BLaER1 treated with 17β-estradiol and CSF1 and Interleukin-3, amounts not matched to agents 10 nM and 100 nM (cell line): ENCODE results near the gene ERC1.

ENCODE experiments used
- H3K27ac ChIP-seq, 11 experiments: shearing (Covaris generic); formaldehyde crosslinking; 2 replicates each; pipeline ENCODE4 v1.8.1; 2022
- H3K27me3 ChIP-seq, 11 experiments: shearing (Covaris generic); formaldehyde crosslinking; 2 replicates each; pipeline ENCODE4 v1.8.1; 2022
- H3K36me3 ChIP-seq, 11 experiments: shearing (Covaris generic); formaldehyde crosslinking; 2 replicates each; pipeline ENCODE4 v1.8.1; 2022
- H3K4me1 ChIP-seq, 10 experiments: shearing (Covaris generic); formaldehyde crosslinking; 2 replicates each; pipeline ENCODE4 v1.8.1; 2022
- H3K4me2 ChIP-seq, 11 experiments: shearing (Covaris generic); formaldehyde crosslinking; 2 replicates each; pipeline ENCODE4 v1.8.1; 2022
- H3K4me3 ChIP-seq, 10 experiments: shearing (Covaris generic); formaldehyde crosslinking; 2 replicates each; pipeline ENCODE4 v1.8.1; 2022
- H3K9ac ChIP-seq, 11 experiments: shearing (Covaris generic); formaldehyde crosslinking; 2 replicates each; pipeline ENCODE4 v1.8.1; 2022
- H3K9me3 ChIP-seq, 11 experiments: shearing (Covaris generic); formaldehyde crosslinking; replicated peaks in 1 of 11; 2 replicates each; pipeline ENCODE4 v1.8.1; 2022
- H4K20me1 ChIP-seq, 11 experiments: shearing (Covaris generic); formaldehyde crosslinking; 2 replicates each; pipeline ENCODE4 v1.8.1; 2022
- Cebpa-rat ChIP-seq, 11 experiments: shearing (Covaris generic); IDR thresholded peaks; 2 replicates each; pipeline ENCODE4 v1.8.1; 2022

Gene ERC1

DNA sequence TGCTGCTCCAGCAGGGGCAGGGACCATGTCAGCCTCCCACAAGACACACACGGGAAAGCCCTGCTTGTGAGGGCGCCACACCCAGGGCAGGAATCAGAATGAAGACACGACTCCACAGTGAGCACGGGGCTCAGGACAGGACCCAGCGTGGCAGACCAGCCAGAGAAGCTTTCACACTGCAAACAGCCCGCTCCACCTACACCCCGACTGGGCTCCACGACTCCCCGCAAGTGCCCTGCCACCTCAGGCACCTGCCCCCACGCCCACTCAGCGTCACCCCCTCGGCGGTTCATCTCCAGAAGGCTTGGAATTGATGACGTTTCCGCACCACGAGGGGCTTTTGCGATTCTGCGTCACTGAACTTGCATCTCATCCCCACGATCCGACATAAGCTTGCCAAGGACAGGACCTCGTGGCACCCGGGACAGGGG is 512.3 kb downstream of the ERC1 start:
- Histone ChIP-seq H3K4me3 (no peak overlapping the region), H3K36me3 (no peaks in the 10 kb centered on the region), H3K9me3 (peaks cover 0 to 6% (median 0%) of the 10 kb centered on the region in 11 experiments; a peak in 3 of 22 replicates), H3K4me1 (peaks cover 26 to 58% (median 45%) of the 10 kb centered on the region in 10 experiments), H3K27me3 (peaks cover 0 to 31% (median 4%) of the 10 kb centered on the region in 11 experiments; a peak in 9 of 22 replicates), H3K4me2 (peak overlapping the region; percentile 74 to 96 (median 87); a peak in 21 of 22 replicates), H3K27ac (no peak overlapping the region), H3K9ac (no peak overlapping the region), H4K20me1 (peaks cover 0 to 11% (median 0%) of the 10 kb centered on the region in 11 experiments; a peak in 2 of 22 replicates)
- no peak for TF ChIP-seq Cebpa-rat (IDR thresholded peaks at IDR 0.05)

DNA sequence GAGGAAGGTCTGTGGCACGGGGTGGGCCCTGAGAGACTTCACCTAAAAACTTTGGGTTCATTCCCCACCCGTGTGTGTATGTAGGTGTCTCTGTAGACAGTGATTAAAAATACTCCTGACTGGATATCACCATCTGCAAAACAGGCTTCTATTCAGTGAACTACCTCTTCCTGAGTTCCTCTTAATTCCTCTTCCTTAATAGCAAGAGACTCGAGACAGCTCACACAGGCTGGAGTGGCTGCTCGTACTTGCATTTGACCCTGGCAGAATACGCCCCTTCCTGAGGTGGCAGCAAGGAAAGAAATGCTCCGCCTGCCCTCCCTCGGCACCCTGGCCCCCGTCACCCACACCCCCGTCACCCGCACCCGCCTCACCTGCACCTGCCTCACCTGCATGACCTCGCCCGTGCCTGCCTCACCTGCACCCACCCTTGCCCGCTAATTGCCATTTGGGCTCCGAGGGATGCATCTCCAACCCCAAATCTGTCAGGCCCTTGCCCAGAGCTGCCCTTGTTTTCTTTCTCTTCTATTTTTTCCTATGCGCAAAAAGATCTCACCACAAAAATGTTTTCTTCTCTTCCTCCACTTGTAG is 513.4 kb downstream of the ERC1 start:
- TF ChIP-seq Cebpa-rat (IDR thresholded peaks at IDR 0.05): no peak
- Histone ChIP-seq H3K27ac (no peak overlapping the region), H3K27me3 (peaks cover 0 to 31% (median 4%) of the 10 kb centered on the region in 11 experiments; a peak in 9 of 22 replicates), H3K4me1 (peaks cover 26 to 48% (median 43%) of the 10 kb centered on the region in 10 experiments), H3K4me3 (peak overlapping the region in 9 of 10 experiments; percentile 5 to 65 (median 45); a peak in 14 of 20 replicates), H3K9me3 (peaks cover 0 to 6% (median 0%) of the 10 kb centered on the region in 11 experiments; a peak in 2 of 22 replicates), H3K4me2 (peak overlapping the region; percentile 74 to 96 (median 87)), H3K36me3 (no peaks in the 10 kb centered on the region), H3K9ac (peak overlapping the region in 3 of 11 experiments; percentile 7 to 42 (median 31); a peak in 3 of 22 replicates), H4K20me1 (peaks cover 0 to 7% (median 0%) of the 10 kb centered on the region in 11 experiments; a peak in 1 of 22 replicates)

DNA sequence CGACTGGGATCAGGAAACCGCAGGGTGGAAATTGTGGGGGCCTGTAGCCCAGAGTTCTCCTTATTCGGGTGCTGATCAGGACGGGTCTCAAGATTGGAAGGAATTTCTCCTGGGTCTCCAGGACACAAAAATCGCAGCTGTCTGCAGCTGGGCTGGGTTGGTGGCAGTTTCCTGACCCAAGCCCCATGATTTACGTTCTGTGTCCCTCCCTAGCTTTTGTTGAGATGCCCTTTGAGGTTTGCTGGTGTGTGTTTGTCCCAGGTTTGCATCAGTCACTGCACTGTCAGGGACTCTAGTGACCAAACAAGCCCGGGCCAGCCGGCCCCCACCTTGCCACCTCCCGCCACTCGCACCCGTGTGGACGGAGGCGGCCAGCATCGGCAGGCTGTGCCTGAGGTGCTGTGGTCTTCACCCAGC is 513.9 kb downstream of the ERC1 start:
- Histone ChIP-seq H3K9me3 (peaks cover 0 to 6% (median 0%) of the 10 kb centered on the region in 11 experiments; a peak in 2 of 22 replicates), H4K20me1 (peaks cover 0 to 7% (median 0%) of the 10 kb centered on the region in 11 experiments; a peak in 1 of 22 replicates), H3K9ac (peak overlapping the region in 3 of 11 experiments; percentile 7 to 42 (median 31); a peak in 2 of 22 replicates), H3K4me3 (peak overlapping the region in 9 of 10 experiments; percentile 5 to 65 (median 45); a peak in 11 of 20 replicates), H3K36me3 (no peaks in the 10 kb centered on the region), H3K27ac (no peak overlapping the region), H3K4me1 (peaks cover 25 to 47% (median 40%) of the 10 kb centered on the region in 10 experiments), H3K27me3 (peaks cover 0 to 31% (median 4%) of the 10 kb centered on the region in 11 experiments; a peak in 9 of 22 replicates), H3K4me2 (peak overlapping the region; percentile 74 to 96 (median 87))
- no peak for TF ChIP-seq Cebpa-rat (IDR thresholded peaks at IDR 0.05)

DNA sequence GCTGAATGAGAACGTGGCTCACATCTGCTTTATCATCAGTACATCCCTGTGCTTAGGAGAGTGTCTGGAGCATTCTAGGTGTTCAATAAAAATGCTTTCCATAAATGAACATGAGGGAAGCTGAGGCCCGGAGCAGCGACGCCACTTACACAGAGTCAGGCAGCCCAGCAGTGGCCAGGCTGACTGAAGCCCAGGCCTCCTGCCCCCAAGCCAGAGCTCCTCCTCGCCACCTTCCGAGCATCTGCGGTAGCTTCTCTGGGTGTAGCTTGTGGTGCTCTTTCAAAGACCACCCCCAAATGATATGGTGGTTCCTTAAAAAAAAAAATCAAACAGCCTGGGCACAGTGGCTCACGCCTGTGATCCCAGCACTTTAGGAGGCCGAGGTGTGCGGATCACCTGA is 514.6 kb downstream of the ERC1 start:
- Histone ChIP-seq H3K4me2 (0 out of 22 replicates have a peak overlapping the region, but pooled peaks of 3 of the 11 experiments have one; percentile 75 to 93 (median 87)), H4K20me1 (peaks cover 0 to 7% (median 0%) of the 10 kb centered on the region in 11 experiments; a peak in 1 of 22 replicates), H3K9me3 (peaks cover 0 to 6% (median 0%) of the 10 kb centered on the region in 11 experiments; a peak in 2 of 22 replicates), H3K4me1 (peaks cover 18 to 41% (median 35%) of the 10 kb centered on the region in 10 experiments), H3K27ac (no peak overlapping the region), H3K9ac (no peak overlapping the region), H3K27me3 (peaks cover 0 to 31% (median 4%) of the 10 kb centered on the region in 11 experiments; a peak in 9 of 22 replicates), H3K4me3 (no peak overlapping the region), H3K36me3 (no peaks in the 10 kb centered on the region)
- no peak for TF ChIP-seq Cebpa-rat (IDR thresholded peaks at IDR 0.05)

DNA sequence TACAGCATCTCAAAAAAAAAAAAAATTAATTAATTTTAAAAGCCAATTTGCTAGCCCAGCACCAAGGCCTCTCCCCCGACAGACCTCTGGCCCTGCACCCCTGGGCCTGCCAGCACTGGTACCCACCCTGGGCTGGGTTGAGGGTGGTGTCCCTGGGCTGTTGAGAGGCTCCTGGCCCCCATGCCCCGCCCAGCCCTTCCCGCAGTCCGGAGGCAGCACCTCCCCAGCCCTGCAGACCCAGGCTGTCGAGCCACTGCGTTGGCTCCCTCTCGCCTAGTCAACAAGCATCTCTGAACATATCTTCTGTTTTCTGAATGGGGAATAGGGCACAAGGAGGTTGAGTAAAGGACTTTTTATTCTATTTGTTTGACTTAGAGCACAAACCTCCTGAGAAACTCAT is 516.3 kb downstream of the ERC1 start:
- Histone ChIP-seq H3K4me2 (no peak overlapping the region), H3K27ac (no peak overlapping the region), H3K9ac (no peak overlapping the region), H3K36me3 (no peaks in the 10 kb centered on the region), H3K9me3 (peaks cover 0 to 6% (median 0%) of the 10 kb centered on the region in 11 experiments; a peak in 2 of 22 replicates), H3K4me3 (no peak overlapping the region), H3K27me3 (peaks cover 0 to 29% (median 4%) of the 10 kb centered on the region in 11 experiments; a peak in 9 of 22 replicates), H4K20me1 (peaks cover 0 to 7% (median 0%) of the 10 kb centered on the region in 11 experiments; a peak in 1 of 22 replicates), H3K4me1 (peaks cover 18 to 30% (median 25%) of the 10 kb centered on the region in 10 experiments)
- TF ChIP-seq Cebpa-rat (IDR thresholded peaks at IDR 0.05): no peak

DNA sequence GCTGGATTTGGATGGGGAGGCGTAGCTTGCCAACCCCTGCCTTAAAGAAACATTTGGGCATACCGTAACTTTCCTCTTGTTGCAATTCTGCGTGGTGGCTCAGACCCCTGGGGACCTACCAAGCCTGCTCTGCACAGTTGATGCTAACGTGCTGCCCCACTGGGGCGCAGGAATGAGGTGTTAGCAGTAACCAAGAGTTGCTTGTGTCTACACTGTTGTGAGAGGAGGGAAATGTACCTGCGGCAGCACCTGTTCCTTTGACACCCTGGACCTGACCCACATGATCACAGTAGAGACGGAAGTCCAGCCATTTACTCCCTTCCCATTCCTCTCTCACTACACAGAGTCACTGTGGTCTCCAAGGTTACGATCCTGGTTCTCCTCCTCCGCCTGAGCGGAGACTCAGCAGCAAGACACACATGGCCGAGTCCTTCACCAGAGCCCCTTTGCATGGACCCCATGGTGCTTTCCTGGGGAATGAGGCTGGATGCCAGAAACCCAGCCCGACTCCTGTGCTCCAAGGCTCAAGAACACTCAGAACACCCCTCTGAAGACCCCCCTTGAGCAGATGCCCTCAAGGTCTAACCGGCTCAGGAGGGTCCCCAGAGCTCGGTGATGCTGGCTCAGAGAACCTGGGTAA is 518.5 kb downstream of the ERC1 start:
- no peak overlapping the region for H3K4me2 ChIP-seq
- H3K27me3 ChIP-seq: peaks cover 0 to 18% (median 4%) of the 10 kb centered on the region in 11 experiments; a peak in 7 of 22 replicates
- no peak for TF ChIP-seq Cebpa-rat (IDR thresholded peaks at IDR 0.05)
- H3K9ac ChIP-seq: no peak overlapping the region
- H3K27ac ChIP-seq: no peak overlapping the region
- peaks cover 5 to 8% (median 7%) of the 10 kb centered on the region in 10 experiments; a peak in 19 of 20 replicates for H3K4me1 ChIP-seq
- peaks cover 0 to 5% (median 0%) of the 10 kb centered on the region in 11 experiments; a peak in 1 of 22 replicates for H4K20me1 ChIP-seq
- H3K36me3 ChIP-seq: no peaks in the 10 kb centered on the region
- peaks cover 0 to 6% (median 0%) of the 10 kb centered on the region in 11 experiments; a peak in 5 of 22 replicates for H3K9me3 ChIP-seq
- H3K4me3 ChIP-seq: no peak overlapping the region

DNA sequence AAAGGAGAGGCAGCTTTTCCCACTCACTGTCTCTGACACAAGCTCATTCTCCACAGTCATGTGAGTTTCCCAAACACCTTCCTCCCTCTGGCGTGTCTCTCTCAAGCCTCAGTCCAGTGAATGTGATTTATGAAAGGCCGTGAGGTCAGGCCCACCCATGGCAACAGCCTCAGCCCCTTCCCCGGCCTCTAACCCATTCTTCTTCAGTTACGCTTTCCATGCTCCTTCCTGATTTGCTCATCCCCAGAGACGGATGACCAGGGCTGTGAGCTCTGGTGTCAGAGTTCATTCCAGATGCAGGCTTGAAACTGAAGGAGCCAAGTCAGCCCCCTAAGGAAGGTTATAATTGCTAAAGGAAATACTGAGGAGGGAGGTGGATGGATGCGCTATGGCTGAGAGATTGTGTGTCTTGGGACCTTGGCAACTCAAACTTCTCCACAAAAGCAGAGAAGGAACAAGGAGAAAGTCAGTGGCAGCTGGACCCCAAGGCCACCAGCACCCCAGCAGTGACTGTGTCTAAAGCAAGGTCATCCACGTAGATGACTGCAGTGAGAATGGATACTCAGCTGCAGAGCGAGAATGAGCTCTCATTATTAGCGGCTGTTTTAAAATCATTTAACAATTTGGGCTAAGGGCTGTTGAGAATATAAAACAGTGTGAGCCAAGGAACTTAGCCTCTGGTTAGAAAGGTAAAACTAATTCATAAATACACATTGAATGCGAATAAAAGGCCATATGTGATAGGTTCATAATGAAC is 519.2 kb downstream of the ERC1 start:
- Histone ChIP-seq H3K36me3 (no peaks in the 10 kb centered on the region), H3K27ac (no peak overlapping the region), H3K9me3 (peaks cover 3 to 9% (median 6%) of the 10 kb centered on the region in 11 experiments; a peak in 18 of 22 replicates), H4K20me1 (no peaks in the 10 kb centered on the region), H3K4me3 (no peak overlapping the region), H3K27me3 (peaks cover 0 to 11% (median 0%) of the 10 kb centered on the region in 11 experiments; a peak in 7 of 22 replicates), H3K4me1 (peaks cover 0 to under 1% (median 0%) of the 10 kb centered on the region in 10 experiments; a peak in 3 of 20 replicates), H3K9ac (no peak overlapping the region), H3K4me2 (no peak overlapping the region)
- no peak for TF ChIP-seq Cebpa-rat (IDR thresholded peaks at IDR 0.05)

DNA sequence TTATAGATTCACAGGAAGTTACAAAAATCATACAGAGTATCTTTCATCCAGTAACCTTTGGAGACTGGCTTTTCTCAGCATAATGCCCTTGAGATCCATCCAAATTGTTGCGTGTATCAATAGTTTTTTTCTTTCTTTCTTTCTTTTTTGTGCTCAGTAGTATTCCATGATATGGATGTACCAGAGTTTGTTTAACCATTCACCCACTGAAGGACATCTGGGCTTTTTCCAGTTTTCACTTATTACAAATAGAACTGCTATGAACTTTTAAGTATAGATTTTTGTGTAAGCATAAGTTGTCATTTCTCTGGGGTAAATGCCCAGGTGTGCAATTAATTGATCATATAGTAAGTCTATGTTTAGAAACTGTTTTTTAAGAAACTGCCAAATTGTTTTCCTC is 524.0 kb downstream of the ERC1 start:
- Histone ChIP-seq H3K4me1 (peaks cover 0 to 17% (median 12%) of the 10 kb centered on the region in 10 experiments; a peak in 12 of 20 replicates), H3K4me3 (no peak overlapping the region), H3K27me3 (no peaks in the 10 kb centered on the region), H3K9ac (no peak overlapping the region), H3K4me2 (no peak overlapping the region), H4K20me1 (no peaks in the 10 kb centered on the region; a peak in 1 of 22 replicates), H3K27ac (no peak overlapping the region), H3K9me3 (peaks cover 15 to 21% (median 18%) of the 10 kb centered on the region in 11 experiments; a peak in 20 of 22 replicates), H3K36me3 (no peaks in the 10 kb centered on the region)
- TF ChIP-seq Cebpa-rat (IDR thresholded peaks at IDR 0.05): no peak
